Left kidney (tissue), 2 donors: ENCODE measurements around the gene CSF3R. TPM values are rescaled to one million over a fixed set of nuclear protein-coding genes. Genes with fewer than 3 reads are reported as not detected.

Experiments
- DNase-seq: peaks from one replicate; pipeline ENCODE4 v3.0.0-alpha.2; 2013
- polyA plus RNA-seq: library from polyadenylated mRNA; unstranded; fragments of 120-200 nt; gene quantifications from one replicate; pipeline ENCODE4 v1.2.1, GENCODE V29; 2013; ENCODE audit not compliant: insufficient read length

The CSF3R gene
- polyA plus RNA-seq, 1 donor: 5.2 TPM

GRCh38 chr1:36457691-36458090 lies 25.0 kb downstream of the CSF3R start:
- no peak for DNase-seq

DNA sequence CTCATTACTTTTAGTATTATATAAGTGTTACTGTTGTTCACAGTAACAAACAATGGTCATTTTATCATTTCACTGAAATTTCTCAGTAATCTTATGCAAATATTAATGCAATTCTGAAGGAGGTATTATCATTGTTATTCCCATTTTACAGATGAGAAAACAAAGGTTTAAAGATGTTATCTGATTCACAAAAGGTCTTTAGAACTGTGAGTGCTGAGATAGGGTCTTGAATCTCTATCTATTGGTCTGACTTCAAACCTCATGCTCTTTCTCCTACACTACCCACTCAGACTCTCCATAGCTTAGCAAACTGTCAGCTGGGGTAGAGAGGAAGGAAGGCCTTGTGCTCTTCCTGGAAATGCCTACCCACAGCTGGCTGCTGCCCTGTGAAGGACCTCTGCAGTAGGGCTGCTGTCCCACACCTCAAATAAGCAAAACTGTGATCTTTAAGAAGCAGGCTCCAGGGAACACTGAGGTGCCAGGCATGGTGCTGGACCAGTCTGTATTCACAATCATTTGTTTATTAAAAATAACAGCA lies 26.3 kb downstream of the CSF3R start:
- DNase-seq: no peak

DNA sequence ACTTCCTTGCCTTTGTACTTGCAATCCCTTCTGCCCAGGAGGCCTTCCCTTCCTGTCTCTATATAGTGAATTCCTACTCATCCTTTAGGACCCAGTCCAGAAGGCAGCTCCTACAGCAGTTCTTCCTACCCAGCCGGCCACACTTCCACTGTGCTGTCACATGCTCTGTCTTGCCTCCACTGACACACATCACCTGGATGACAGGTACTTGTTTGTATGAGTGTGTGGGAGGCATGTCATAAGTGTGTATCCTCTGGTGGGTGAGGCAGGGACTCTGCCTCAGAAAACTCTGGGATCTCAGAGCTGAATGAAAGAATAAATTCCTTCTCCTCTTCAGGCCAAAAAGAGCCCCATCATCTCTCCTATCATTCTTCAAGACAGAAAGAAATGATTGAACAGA lies 27.3 kb downstream of the CSF3R start:
- no peak for DNase-seq

DNA sequence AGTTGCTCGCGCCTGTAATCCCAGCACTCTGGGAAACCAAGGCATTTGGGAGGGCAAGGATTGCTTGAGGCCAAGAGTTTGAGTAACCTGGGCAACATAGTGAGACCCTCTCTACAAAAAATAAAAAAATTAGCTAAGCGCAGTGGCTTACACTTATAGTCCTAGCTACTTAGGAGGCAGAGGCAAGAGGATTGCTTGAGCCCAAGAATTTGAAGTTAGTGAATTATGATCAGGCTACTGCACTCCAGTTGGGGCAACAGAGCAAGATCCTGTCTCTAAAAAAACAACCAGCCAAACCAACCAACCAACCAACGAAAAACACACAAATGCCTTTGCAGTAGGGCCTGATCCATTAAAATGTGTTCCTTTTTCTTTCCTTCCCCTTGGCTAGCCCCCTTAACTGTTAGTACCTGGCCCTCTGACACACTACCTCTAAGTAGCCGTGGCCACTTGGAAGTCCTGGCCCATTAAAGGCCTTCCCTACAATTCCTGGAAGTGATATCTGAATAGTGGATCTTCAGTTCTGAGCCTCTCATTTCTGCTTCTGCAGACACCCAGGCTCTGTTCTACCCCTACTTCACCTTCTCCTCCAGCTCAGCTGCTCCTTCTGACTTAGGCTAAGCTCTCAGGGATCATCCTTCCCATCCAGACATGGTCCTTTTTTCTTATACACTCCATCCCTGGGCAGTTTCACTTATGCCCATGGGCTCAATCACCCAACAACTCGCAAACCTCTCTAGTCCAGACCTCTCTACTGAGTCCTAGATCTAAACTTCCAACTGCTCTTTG lies 28.9 kb downstream of the CSF3R start:
- no peak for DNase-seq

GRCh38 chr1:36453051-36453450 lies 29.7 kb downstream of the CSF3R start:
- DNase-seq: no peak

DNA sequence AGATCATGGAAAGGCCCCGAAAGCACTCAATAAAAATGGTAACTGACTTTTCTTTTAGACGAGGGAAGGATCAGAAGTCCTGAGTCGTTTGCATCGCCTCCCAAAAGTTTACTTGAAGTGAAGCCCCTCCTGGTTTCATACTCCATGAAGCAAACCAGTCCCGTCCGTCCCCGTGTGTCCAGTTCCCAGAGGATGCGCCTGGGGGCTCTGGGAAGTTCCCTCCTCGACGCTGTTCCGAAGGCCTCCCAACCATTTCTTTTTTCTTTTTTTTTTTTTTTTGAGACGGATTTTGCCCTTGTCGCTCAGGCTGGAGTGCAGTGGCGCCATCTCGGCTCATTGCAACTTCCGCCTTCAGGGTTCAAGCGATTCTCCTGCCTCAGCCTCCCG lies 31.8 kb downstream of the CSF3R start:
- no peak for DNase-seq

DNA sequence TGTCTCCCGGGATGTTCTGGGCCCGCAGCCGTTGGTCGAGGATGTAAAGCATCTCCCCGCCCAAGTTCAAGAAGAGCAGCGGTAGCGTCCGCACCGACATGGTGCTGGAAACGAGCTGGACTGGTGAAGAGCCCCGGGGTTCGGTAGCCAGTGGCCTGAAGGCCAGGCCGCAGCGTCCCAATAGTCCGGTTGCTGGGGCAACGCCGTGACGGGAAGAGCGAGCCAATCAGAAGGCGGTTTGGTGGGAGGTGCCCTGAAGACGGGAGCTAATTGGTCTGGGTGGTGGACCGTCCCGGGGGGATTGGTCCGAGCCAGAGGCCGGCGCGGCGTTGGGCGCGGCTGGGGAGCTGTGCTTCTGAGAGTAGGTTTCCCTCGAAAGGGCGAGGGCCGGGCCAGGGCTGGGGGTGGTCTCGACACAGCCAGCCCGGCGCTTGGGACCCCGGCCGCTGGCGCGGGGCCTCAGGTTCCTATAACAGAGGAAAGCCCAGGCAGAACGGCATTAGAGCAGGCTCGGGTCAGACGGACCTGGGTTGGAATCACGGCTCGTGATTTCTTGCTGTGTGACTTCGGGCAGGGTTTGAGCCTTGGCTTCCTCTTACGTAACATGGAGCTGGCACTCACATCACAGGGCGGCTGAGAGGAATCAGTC lies 32.3 kb downstream of the CSF3R start, which contains the start of gene OSCP1:
Gene OSCP1 (minus strand): TSS at position 182 of the 649 bp plus-strand sequence. CDS start 82 bp downstream, at position 100.
- peak; percentile 94 for DNase-seq

GRCh38 chr1:36448530-36449056 lies 34.1 kb downstream of the CSF3R start:
- DNase-seq: no peak

DNA sequence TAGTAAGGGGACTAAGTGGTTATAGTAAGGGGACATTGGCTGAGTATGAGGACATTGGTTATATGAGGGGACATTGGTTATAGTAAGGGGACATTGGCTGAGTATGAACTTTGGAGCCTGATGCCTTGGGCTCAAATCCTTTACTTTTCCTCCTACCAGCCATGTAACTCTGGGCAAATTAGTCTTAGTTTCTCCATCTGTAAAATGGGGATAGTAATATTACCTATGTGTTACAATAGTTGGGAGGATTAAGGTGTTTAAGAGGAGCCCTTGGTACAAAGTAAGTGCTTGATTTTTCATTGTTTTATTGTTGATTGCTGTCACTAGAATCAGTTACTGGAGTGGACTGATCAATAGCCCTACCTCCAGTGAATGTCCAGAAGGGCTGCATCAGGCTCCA lies 35.3 kb downstream of the CSF3R start:
- DNase-seq: no peak

- DNase-seq: no peak
Measured at GRCh38 chr1:36446746-36447145, 36.0 kb downstream of the CSF3R start.

DNA sequence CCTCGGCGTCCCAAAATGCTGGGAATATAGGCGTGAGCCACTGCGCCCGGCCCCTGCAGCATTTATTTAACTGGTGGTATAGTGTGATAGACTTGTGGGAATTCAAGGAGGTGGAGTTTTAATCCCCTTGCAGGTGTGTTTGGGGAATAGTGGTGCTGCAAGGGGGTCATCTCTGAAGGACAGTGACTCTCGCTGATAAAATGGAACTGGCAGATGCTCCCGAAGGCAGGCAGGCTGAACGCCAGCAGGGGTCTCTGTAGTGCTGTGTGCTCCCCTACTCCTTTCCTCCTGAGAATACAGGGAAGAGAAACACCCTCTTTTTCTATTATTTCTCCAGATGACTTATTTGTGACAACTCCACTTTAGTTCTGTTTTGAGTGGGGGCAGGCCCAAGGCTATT lies 36.4 kb downstream of the CSF3R start:
- DNase-seq: no peak

DNA sequence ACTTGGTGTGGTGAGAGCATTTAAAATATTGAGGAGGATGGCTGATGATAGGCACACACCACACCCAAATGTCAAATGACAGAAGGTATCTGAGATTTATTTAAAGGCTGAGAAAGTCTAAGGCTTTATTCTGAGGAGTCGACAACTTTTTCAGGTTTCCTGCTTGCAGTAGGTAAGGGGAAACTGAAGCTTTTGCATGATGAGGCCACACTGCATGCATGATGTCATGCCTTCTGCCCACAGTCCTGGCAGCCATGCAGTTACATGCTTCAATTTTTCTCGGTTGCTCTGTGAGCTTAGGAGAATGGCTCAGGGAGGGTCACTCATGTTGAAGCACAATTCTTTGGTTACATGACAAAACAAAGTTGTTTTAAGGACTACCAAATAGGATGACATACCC lies 39.4 kb downstream of the CSF3R start:
- no peak for DNase-seq

DNA sequence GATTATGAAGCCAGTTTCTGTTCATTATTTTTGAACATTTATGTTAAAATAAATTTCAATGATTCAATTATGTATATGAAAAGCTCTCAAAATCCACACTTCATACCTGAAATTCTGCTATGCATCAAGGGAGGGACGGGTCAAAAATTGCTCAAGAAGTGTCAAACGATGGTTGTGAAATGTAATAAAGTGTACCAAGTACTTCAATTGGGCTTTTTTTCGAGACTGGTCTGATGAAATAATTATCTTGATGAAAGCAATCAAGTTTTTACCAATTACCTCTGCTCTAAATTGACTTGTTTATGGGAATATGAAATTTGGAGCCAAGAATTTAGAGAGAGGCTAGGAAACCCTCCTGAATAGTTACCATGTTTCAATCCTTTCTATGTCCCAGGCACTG lies 40.4 kb downstream of the CSF3R start:
- no peak for DNase-seq

DNA sequence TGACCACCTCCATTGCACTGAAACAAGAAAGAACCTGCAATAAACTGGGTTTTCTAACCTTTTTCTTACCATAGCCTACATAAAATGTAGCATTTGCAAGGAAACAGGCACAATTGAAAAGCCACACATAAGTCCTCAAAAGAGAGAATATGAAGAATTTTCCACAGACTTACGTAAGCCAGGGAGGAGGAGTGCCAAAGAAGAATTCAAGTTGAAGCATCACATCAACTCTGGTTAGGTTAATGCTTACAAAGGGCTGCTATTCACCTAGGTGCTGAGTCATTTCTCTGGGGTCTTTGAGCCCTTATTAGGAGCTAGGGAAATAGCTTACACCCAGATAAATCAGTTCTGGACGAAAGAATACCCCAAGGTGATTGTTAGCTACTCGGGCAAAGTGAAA lies 42.1 kb downstream of the CSF3R start:
- no peak for DNase-seq

DNA sequence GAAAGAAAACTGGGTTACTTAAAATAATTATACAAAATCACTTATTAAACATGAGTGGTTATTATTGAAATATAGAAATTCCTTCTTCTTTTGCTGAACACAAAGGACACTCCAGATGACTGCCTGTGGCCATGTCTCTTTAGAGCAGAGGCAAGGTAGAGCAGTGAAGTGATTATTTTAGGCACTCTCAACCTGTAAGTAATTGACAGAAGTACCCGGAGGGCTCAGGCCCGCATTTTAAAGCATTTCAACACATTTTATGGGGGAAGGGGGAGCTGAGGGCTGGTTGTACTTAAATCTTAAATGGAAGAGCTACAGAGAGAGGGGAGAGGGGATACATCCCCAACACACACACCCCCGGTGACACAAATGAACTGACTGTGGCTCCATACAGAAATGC lies 42.7 kb downstream of the CSF3R start:
- no peak for DNase-seq

- DNase-seq: no peak
Measured at GRCh38 chr1:36438715-36439114, 44.0 kb downstream of the CSF3R start.

DNA sequence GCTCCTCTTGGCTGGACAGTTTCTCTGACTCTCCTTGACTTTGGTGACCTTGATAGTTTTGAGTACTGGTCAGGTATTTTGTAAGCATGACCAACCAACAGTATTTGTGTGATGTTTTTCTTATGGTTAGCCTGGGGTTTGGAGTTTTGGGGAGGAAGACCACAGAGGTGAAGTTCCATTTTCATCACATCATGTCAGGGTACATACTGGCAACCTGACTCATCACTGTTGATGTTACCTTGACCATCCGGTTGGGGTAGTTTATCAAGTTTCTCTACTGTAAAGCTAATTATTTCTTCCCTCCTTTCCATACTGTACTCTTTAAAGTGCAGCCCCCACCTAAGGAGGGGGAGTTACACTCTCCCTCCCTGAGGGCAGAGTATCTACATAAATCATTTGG lies 45.9 kb downstream of the CSF3R start:
- DNase-seq: no peak

GRCh38 chr1:36433102-36433501 lies 49.6 kb downstream of the CSF3R start:
- no peak for DNase-seq

- DNase-seq: no peak
Measured at GRCh38 chr1:36432616-36433015, 50.1 kb downstream of the CSF3R start.

- DNase-seq: no peak
Measured at GRCh38 chr1:36425791-36426190, 56.9 kb downstream of the CSF3R start.

GRCh38 chr1:36421649-36422048 lies 61.1 kb downstream of the CSF3R start:
- no peak for DNase-seq

DNA sequence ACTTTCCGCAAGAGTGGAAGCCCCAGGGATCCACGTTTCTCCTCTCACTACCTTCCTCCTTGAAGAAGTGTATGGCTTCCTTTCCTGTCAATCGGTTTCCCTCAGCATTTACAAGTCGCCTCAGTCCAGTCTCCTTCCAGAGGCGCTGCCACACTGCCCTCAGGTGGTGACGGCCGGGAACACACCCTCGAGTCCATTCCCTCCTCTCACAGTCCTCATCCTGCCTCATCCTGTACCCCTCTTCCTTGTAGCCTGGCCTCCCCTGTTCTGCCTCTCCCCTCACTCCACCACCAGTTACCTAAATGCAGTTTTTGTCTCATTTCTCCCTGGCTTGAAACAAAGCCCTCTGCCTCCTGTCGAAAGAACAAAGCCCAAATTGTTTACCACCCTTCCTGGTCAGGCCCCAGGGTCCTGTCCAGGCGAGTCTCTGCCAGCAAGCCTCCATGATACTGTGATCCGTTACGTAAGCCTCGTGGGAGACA lies 61.8 kb downstream of the CSF3R start:
- DNase-seq: peak; percentile 78

DNA sequence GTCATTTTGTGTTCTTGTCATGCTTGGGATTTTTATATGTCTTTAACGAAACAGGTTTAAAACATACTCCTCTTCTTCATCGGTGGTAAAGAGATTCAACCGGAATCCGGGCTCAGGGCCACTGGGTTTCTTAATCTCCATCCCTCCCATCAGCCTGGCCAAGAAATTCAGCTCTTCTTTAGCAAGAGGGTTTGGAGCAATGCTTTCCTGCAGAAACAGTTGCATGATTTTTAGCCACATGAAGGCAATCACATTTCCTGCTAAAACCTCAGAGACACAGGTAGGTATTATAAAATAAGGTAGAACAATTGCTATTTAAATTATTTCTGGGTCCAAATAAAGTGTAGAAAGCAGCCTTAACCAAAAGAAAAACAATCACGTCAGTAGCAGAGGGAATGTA lies 62.3 kb downstream of the CSF3R start:
- no peak for DNase-seq
